CD4-positive, alpha-beta T cell treated with Interleukin-17A for 4 hours (primary cell): ENCODE measurements around the gene RFX5.
"Not testable (repeated sequence)": the region's sequence is repeated elsewhere in the genome, so short reads cannot be mapped to it uniquely, and the experiment has no call there.

Source experiments
- DNase-seq: peaks from one replicate; pipeline ENCODE4 v3.0.0-alpha.2; 2020; ENCODE audit warnings: mixed read lengths

Gene RFX5

DNA sequence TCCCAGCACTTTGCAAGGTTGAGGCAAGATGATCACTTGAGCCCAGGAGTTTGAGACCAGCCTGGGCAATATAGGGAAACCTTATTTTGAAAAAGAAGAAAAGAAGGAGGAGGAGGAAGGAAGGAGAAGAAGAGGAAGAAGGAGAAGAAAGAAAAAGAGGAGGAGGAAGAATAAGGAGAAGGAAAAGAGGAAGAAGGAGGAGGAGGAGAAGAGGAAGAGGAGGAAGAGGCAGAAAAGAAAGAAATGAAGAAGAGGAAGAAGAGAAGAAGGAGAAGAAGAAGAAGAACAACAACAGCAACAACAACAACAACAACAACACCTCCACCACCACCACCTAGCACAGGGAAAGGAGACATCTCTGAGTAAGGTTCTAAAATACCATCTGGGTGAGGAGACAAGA is 14.8 kb upstream of the RFX5 start:
- no peak for DNase-seq

DNA sequence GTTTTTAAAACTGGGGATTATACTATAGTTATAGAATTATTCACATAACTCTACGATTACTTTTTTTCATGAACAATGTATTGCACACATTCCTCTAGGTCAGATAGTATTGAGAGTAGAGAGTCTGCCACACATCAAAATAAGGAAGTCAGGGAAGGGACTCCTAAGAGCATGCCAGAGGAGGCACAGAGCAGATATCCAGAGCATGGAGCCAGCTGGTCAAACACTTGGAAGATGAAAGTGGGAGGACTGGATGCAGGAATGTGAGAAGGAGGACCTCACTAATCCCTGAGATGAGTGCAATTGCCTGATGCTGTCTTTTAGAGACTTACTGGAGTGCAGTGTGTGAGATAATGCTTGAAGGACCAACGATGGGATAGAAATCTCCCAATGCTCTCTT is 9.6 kb upstream of the RFX5 start:
- DNase-seq, result no peak

DNA sequence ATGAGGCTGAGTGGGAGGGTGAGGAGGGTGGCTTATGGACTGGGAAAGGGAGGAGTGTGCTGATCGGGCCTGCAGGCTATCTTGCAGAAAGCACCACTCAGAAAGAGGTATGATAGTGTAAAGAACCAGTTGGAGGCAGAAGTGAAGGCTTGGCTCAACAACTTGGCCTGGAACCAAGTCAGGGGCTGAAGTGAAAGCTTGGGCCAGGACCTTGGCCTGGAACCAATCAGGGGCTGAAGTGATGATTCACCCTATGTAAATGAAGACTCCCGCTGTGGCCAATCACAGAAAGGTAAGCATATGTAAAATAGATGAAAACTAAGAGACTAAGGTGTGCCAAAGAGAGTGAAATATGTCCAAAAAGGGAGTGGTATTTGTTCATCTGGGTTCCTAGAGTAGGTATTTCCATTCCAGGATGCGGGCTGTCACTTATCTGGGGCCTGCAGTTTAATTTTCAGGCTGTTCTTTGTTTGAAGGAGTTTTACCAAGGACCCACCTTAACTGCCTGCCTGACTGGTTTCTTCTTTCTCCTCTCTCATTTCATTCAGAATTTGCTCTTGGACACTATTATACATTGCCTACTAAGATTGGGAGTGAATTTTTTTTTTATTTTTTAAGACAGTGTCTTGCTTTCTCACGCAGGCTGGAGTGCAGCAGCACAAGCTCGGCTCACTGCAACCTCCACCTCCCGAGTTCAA is 5.1 kb upstream of the RFX5 start:
- no peak for DNase-seq

DNA sequence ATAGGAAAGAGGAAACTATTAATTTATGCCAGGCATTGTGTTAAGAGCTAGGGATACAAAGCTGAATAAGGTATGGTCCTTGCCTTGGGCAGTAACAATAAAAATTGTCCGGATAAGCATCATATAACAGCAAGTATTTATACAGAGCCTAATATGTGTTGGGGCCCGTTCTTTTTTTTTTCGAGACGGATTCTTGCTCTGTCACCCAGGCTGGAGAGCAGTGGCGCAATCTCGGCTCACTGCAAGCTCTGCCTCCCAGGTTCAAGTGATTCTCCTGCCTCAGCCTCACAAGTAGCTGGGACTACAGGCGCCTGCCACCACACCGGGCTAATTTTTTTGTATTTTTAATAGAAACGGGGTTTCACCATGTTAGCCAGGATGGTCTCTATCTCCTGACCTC is 3.3 kb upstream of the RFX5 start:
- DNase-seq, result not testable (repeated sequence)

DNA sequence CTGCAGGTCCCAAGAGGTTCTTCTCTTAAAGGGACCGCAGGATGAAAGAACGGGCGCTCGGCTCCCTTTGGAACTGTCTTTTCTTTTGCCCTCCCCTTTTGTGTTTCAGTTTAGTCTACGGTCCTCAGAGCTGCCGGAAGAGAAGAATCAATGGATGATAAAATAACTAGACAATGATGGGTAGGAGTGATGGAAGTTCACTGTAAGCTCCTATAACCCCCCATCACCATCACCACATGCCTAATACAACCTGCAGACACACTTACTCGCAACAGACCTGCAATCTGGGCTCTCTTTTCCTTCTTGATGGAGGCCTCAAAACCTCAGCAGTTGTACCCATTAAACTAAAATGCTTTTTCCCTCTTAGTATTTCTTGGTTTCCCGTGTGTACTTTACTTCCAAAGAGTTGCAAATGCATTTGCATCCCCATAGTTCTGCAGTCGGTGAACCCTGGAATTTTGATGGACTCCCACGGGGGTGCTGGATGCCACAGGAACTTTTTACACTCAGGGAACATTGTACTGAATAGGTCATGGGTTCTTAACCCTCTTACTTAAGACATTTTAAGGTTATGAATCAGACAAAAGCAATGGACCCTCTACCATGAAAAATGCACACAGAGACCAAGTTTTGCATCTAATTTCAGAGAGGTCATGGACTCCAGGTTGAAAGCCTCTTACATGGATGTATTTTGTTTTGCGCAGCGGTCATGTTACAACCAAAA is 633 bp upstream of the RFX5 start:
- DNase-seq, result no peak

DNA sequence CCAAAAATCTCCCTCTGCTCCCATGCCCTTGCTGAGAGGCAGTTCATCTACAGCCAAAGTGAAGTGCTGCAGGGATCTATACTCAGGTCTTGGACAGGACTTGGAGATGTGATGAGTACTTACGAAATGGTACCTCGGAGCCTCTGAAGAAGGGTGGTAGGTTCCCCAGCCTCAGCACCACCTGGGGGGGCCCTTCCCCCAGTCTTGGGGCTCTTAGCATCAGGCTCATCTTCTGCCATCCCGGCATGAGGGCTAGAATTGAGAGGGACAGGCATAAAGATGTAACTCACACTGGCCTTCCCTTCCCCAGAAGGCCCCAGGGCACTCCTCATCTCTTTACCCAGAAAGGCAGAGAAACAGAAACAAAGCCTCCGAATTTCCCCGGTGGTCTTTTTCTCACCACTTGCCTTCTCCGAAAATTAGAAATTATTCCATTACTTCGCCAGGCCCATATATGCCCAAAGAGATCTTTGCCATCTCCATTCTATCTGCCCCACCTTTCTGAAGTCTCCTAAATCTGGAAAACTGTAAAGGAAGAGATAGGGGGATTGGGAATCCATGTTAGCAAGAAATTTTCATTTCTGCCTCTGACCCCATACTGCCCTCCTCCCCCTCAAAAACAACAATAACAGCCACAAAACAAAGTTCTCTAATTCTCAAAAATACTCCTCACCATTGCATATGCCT is 827 bp downstream of the RFX5 start:
- DNase-seq, result no peak

DNA sequence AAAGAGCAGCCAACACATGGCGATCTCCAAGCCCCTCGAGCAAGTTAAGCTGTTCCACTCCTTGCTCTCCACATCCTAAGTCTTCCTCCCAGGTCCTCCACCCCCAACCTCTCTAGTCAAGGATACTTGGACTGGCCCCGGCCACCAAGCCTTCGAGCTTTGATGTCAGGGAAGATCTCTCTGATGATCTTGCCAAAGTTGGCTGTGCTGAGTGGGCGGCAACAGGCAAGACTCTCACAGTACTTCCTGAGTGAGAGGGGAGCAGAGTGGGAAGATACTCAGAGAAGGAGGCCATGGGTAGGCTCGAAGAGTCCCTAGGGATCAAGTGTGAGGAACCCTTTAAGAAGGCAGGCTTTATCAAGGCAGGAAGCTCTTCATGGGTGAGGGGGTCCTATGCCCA is 2.8 kb downstream of the RFX5 start:
- no peak for DNase-seq

DNA sequence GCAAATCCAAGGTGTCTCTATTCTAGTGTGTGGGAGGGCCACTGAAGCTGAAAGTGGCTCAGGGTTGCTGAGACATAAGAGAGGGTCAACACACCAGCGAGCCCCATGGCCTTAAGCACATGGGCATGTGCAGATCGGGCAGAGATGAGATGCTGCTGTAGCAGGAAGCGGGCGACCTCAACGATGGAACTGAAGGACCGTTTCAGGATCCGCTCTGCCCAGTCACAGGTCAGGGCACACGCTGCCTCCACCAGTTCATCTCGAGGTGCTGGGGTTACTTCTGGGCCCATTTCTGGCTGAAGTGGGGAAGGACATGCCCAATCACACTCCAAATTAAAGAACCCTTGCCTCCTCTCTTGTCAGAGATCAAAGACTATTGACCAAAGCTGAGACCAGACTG is 3.5 kb downstream of the RFX5 start:
- DNase-seq, result no peak

DNA sequence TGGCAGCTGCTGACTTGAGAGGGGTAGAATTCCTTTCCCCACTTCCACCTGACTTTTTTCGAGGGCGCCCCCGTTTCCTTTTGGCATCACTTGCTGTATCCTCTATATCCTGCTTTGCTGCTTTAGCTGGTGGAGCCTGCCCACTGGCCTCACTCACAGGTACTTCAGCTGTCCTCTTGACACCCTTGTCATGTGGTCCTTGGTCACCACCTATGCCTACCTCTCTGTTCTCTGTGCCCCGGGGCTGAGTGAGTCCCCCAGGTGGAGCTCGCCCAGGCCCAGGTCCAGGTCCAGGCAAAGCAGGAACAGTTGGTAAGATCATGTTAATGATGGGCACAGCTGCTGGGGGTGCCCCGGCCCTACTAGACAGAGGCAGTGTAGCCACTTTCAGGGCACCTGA is 4.5 kb downstream of the RFX5 start:
- no peak for DNase-seq

DNA sequence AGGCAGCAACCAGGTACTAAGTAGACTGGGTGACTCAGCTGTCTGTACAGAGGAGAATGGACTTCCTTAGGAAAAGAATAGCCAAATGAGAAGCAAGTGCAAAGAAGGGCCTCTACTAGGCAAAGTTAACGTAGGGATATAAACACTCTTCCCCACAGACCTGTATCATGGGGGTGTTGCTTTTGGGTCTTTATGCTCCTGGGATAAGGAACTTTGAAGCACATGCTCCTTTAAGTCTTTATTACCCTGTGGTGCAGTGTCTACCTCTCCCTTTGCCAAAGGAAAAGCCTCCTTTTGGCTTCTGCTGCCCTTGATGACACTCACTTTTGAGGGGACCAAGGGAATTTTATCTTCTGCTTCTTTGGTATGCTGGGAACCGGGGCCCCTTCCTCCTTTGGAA is 5.0 kb downstream of the RFX5 start:
- DNase-seq, result no peak

DNA sequence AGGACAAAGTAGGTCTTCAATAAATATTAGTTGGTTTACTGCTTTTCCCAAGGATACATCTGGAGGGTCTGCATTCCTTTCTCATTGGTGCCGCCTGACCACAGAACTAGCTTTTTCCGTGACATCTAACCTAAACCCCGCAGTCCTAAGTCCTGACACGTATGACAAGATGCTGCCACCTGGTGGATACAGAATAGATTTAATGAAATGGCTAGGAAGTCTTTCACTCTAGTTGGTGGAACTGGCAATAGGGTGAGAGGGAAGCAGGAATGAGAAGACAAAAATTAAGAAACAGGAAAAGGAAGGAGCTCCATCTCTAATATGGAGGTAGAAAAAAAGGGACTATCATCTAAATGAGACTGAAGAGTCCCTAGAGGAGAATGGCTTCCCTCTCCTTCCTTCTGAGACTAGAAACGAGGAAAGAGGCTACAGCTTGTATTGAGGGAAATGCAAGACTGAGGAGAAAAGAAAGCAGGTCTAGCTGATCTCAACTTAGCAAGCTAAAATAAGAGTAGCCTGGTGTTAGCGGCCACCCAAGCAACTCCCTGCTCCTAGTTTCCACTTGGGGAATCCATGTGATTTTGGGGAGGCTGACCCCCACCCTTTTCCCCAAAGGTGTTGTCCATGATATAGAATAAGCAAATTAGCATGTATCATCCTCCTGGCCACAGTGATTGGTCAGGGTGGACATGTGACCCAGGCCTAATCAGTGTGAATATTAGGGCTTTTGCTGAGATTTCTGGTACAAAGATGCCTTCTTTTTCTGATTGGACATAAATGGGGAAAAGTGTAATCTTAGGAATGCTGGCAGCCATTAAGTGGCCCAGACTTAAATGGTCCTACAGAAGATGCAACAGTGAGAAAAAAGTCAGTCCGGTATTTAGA is 5.9 kb downstream of the RFX5 start:
- DNase-seq, result peak; percentile 56

DNA sequence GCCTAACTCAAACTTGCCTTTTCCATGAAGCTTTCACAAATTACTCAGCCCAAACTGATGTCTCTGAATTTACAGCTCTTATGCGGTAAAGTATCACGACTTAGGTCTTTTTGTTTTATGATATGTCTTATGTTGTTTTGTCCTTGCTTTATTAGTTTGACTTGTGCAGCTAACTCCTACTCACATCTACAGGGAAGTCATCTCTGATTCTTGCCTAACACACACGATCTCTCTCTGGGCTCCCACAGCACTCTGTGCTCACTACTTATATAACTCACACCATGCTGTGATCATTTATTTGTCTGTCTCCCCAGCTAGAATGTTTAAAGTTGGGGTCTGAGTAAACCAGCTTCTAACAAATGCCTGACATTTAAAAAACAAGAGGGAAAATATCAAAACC is 10.5 kb downstream of the RFX5 start:
- DNase-seq, result no peak

DNA sequence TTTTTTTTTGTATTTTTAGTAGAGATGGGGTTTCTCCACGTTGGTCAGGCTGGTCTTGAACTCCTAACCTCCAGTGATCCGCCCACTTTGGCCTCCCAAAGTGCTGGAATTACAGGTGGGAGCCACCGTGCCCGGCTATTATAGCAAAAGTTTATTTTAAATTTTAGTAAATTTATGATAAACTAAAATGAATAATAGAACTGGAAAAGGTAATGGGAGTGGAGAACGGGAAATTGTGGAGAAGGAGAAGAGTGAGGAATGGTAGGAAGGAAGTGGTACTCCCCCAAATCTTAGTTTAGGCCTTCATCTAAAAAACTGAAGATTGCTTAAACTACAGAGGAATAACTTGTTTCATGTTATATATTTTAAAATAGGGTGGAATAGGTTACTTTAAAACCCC is 12.2 kb downstream of the RFX5 start:
- DNase-seq, result no peak

DNA sequence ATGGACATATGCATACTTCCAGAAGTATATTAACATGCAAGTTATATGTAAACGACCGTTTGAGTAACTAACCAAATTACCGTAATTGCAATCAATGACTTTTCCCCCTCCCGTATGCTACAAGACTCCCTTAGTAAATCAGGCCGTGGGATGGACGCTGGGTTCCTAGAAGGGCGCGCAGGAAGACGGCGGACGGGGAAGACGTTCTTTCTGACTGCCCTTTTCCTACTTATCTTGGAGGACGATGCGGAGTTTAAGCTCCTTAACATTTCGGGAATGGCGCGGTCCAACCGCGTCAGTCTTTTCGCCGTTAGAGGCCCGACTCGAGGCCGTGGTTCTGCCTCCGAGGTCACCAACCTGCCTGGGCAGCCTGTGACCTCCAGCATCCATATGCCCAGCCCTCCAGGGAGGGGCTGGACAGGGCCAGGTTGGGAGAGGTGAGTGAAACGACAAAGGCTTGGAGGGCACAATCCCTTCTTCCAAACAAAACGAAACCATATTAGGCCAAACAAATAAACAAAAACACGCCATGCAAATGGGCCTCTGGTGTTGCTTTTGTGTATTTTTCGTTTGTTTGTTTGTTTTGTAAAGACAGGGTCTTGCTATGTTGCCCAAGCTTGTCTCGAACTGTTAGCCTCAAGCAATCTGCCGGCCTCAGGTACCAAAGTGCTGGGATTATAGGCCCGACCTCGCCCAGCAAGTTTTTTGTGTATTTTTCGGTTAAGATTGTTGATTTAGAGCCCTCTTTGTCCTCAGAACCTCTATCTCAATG is 19.0 kb downstream of the RFX5 start:
- no peak for DNase-seq

DNA sequence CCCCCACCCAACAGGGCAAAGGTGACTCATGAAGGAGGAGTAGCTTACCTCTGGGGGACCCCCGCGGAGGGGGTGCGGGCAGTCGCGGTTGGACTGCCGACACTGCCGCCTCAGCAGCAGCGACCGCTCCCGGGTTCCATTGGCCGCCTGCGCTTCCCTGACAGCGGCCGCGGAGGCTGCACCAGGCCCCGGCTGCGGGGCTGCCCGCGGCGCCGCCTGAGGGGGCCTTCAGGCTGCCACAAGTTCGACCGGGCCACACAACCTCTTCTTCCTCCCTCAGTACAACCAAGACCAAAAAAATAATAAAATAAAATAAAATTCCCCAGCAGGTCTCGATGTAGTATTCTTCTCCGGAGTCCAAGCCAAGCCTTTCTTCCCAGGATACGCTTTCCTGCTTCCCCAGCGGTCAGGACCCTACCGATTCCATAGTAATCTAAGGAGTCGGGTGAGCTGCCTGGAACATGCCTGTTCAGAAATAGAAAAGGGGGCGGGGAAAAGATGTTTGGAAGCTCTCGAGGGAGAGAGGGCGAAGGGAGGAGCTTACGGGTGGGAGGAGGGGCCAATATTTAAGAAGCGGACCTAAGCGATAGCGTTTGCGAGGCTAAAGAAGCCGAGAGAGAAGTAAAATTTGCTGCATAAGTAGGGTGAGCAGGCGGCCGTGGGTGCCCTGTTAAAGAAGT is 19.7 kb downstream of the RFX5 start, which contains the start of gene PI4KB:
PI4KB (minus strand) TSS at position 194 of the 680 bp plus-strand sequence. CDS start 10,935 bp downstream, outside the sequence.
- DNase-seq, result peak; percentile 93

DNA sequence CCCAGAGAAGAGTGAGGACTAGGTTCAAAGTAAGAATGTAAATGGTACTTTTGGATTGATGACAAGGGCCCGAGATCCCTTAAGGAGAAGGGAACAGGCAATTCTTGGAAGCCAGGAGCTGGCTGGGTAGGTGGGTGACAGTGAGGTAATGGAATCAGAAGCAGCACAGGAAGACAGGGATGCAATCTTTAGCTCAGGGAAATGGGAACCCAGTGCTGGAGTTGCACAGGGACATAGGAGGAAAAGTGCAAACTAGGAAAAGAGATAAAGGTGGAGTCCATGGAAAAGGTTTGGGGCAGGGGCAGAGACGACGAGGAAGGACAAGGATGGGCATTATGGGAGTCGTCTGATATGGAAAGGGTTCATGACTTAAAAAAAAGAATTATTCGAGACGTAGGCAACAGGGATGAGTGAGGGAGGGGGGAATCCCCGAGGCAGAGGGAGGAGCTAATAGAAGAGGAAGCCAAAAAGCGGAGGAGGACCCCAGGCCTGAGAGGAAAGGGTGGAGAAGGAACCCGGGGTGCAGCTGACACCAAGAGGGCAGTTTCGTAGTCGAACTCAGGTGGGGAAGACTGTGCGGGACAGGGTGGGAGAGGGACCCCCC is 20.3 kb downstream of the RFX5 start:
- DNase-seq, result peak; percentile 65

DNA sequence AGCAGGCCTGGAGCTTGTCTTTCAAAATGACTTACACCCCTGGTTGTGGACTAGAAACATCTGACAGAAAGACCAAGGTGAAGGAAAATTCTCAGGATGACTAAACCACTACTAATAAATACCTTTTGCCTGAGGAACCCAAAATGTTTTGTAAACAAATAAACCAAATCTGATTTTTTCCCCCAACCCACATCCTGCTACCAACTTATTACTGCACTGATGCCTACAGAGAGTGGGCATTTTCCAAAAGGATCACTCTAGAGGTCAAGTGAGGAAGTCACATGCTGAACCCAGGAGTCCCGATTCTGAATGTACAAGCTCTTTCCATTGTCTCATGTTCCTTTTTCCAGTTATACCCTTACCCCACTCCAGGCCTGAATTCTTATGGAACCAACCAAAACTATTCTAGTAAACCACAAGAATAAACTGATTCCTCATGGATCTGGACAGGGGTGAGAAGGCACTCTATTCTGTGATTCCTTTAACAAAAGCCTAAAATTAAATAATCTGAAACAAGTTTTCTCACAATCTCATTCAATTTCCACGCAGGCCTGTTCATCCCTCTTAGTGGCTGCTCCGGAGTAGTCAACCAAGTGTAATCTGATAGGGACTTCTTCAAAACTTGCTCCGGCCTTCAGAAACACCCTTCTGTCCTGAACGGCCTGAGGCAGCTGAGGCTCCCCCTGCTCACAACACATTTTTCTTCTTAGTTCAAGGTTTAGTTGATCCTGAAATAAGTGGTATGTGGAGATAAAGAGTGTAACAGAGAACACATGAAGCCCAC is 21.2 kb downstream of the RFX5 start:
- DNase-seq, result no peak

DNA sequence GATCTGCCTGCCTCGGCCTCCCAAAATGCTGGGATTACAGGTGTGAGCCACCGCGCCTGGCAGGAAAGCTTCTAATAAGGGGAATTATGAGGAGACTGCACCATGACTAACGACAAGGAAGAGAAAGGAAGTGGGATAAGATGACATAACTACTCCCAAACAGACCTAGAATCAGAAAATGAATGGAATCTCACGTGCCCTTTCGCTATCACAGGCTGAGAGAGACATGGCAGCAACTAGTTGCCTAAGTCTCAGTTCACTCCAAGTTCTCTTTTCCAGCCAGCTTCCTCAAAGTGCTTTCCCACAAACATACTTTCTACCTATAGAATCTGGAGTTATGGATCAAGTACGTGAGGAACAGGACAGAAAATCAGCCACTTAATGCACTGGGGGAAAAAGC is 21.8 kb downstream of the RFX5 start:
- DNase-seq, result no peak

DNA sequence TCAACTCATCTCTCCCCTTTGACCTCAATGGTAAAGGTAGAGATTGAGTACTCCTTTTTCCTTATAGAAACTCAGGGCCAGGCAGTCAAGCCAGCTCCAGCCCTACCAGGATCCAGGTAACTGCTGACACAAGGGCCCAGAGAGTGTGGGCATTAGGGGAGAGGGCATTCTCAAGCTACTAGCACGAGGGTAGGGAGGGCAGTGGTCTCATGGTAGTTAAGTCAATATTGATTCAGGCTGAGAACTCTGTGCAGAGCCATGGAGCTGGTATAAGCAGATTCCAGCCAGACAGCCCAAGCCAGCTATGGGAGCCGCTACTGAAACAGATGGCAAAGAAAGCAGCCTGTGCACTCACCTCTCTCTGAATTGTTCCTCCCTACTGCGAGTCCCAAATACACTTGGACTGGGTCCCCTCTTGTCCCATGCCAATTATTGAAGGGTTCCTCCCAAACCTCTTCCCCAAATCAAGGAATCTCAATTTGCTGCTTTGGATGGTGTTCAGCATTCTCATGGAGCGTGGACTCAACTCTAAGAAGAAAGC is 22.6 kb downstream of the RFX5 start:
- no peak for DNase-seq

DNA sequence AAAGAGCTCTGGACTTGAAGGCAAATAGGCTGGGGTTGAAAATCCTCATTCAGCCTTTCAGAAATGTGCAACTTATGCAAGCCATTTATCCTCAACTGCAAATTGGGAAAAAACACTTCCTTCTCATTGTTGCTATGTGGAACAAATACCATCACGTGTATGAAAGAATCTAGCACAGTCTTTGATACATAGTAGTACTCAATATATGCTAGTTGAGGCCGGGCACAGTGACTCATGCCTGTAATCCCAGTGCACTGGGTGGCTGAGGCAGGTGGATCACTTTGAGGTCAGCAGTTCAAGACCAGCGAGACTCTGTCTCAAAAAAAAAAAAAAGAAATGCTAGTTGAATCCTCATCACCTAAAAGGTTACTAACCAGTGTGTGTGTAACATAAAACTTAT is 28.1 kb downstream of the RFX5 start:
- DNase-seq, result no peak
